AG04450 (cell line): ENCODE data around the gene CLNK. TPM values are rescaled to one million over a fixed set of nuclear protein-coding genes. Genes with fewer than 3 reads are reported as not detected.

Experiments used
- CTCF ChIA-PET: fragments of 300-600, 350-600 bp; formaldehyde crosslinking; extraction: SDS; loops from one replicate; lab custom pipeline; 2022; ENCODE audit warnings: antibody characterized with exemption, inconsistent platforms; lab: Charles Lee
- POLR2A ChIA-PET: fragments of 350-600 bp; formaldehyde crosslinking; extraction: SDS; loops from one replicate; lab custom pipeline; 2021; ENCODE audit warnings: antibody characterized with exemption, inconsistent platforms; lab: Yijun Ruan, JAX
- DNase-seq: peaks from one replicate; pipeline ENCODE4 v3.0.0-alpha.2; 2011; ENCODE audit warnings: low read depth, low spot score
- H3K27ac ChIP-seq: one replicate; pipeline ENCODE4 v1.5.1; 2012; ENCODE audit warnings: low read depth, low read length, control low read depth
- H3K27me3 ChIP-seq: one replicate; pipeline ENCODE4 v1.6.0; 2012; ENCODE audit warnings: low read length; ENCODE audit not compliant: control insufficient read depth, insufficient read depth
- H3K4me3 ChIP-seq: 2 replicates; pipeline ENCODE4 v1.5.1; 2011; ENCODE audit warnings: mild to moderate bottlenecking, low read depth, low read length, control low read depth
- H3K9me3 ChIP-seq: 2 replicates; pipeline ENCODE4 v1.5.1; 2012; ENCODE audit warnings: low read length; ENCODE audit not compliant: control insufficient read depth, insufficient read depth
- polyA plus RNA-seq: library from polyadenylated mRNA; depleted of rRNA; stranded (reverse); fragments of >200 nt; gene quantifications from 2 replicates; pipeline ENCODE4 v1.2.3, GENCODE V29; 2011
- TF ChIP-seq, protein P1 (sequence below): IDR thresholded peaks from 2 replicates; pipeline ENCODE4 v1.5.1; 2011; ENCODE audit warnings: low read depth, low read length, control low read depth, inconsistent platforms

Gene CLNK
- polyA plus RNA-seq, 1 experiment: not detected

DNA sequence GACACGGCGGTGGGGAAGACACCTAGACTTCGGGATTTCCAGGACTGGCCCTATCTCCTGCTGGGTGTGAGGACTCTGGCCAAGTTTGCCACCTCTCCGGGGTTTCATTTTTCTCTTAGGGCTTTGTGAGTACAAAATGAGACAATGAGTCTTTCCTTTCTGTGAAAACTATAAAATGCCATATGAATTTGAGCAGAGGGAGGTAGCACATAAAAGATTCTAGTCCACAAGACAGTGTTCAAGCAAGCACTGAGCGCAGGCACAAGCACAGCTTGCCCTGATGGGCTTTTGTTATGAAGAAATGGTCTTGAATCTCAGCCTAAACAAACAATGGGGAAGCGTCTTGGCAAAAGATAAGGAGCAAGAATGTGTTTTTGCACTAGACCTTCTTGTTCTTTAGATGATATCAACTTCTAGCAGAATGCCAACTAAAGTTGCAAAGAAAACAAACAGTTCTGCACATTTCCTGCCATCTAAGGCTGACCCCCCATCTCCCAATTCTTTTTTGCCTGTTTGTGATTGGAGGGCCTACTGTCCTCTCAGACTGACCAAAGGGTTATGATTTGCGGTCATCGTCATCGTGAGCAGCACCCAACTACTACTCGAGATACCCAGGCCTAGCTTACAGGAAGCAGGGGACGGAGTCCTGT lies 154.3 kb downstream of the CLNK start:
- no peak for DNase-seq
- TF ChIP-seq, protein P1, sequence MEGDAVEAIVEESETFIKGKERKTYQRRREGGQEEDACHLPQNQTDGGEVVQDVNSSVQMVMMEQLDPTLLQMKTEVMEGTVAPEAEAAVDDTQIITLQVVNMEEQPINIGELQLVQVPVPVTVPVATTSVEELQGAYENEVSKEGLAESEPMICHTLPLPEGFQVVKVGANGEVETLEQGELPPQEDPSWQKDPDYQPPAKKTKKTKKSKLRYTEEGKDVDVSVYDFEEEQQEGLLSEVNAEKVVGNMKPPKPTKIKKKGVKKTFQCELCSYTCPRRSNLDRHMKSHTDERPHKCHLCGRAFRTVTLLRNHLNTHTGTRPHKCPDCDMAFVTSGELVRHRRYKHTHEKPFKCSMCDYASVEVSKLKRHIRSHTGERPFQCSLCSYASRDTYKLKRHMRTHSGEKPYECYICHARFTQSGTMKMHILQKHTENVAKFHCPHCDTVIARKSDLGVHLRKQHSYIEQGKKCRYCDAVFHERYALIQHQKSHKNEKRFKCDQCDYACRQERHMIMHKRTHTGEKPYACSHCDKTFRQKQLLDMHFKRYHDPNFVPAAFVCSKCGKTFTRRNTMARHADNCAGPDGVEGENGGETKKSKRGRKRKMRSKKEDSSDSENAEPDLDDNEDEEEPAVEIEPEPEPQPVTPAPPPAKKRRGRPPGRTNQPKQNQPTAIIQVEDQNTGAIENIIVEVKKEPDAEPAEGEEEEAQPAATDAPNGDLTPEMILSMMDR: no peak
- Histone ChIP-seq H3K9me3 (no peaks in the 10 kb centered on the region), H3K27me3 (no peaks in the 10 kb centered on the region), H3K27ac (no peak overlapping the region), H3K4me3 (no peak overlapping the region)
- CTCF ChIA-PET: no interaction called here
- POLR2A ChIA-PET: no interaction called here

DNA sequence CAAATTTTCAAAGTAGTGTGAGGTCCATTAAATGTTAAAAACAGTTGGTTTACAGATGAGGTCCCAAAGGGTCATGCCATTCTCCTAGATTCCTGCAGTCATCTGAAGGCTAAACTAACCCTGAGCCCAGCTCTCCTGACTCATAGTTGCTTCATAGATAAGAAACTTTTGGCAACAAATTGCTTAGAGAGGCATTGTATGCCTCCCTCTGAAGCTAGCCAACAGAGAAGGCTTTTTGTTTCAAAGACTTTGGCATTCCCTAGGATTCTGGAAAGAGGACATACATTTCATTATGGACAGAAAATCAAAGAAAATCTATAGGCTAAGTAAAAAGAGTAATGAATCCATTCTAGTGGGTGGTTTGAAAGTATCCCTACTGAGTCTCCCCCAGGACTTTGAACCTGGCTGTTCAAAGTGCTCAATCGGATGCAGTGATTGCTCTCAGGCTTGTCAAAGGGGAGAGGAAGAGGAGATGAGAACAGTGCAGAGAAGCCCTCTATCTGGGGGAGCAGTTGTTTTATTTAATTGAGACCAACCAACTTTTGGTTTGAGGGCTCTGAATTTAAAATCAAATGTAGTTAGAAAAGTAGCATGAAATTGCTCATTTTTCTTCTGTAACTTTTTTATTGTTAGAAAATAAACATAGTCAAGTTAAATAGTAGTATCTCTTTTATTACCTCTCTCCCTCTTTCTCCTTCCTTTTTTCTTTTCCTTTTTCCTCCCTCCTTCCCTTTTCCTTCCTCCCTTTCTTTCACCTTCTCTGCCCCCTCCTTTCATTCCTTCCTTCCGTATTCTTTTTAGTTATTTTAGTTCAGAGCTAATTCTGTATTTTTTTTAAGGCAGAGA lies 155.1 kb downstream of the CLNK start:
- no peak for DNase-seq
- ChIA-PET POLR2A (no interaction called here), CTCF (no interaction called here)

DNA sequence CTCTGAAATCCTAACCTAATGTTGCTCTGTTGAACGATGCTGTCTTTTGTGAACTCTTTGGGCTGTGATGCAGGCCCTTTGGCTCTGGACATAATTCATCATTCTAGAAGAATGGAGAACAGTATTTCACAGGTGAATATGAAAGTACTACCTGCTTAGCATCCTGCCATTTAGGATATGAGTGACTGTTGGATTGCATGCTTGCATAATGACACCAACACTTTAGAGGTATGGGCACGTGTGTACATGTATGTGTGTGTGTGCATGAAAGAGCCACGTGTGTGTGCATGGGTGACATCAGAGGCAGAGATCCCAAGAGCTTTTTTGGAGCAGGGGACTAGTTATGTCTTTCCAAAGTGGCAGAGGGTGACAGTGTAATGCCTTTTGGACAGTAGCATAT lies 157.1 kb downstream of the CLNK start:
- no peak overlapping the region for H3K27ac ChIP-seq
- TF ChIP-seq, protein P1: no peak
- H3K27me3 ChIP-seq: no peaks in the 10 kb centered on the region
- DNase-seq: no peak
- H3K9me3 ChIP-seq: no peaks in the 10 kb centered on the region
- POLR2A ChIA-PET: no interaction called here
- CTCF ChIA-PET: no interaction called here
- no peak overlapping the region for H3K4me3 ChIP-seq

More for the DNA sequence above, 155.1 kb downstream of the CLNK start:
- Histone ChIP-seq H3K27me3 (no peaks in the 10 kb centered on the region), H3K4me3 (no peak overlapping the region), H3K9me3 (no peaks in the 10 kb centered on the region), H3K27ac (no peak overlapping the region)
- TF ChIP-seq, protein P1: no peak

DNA sequence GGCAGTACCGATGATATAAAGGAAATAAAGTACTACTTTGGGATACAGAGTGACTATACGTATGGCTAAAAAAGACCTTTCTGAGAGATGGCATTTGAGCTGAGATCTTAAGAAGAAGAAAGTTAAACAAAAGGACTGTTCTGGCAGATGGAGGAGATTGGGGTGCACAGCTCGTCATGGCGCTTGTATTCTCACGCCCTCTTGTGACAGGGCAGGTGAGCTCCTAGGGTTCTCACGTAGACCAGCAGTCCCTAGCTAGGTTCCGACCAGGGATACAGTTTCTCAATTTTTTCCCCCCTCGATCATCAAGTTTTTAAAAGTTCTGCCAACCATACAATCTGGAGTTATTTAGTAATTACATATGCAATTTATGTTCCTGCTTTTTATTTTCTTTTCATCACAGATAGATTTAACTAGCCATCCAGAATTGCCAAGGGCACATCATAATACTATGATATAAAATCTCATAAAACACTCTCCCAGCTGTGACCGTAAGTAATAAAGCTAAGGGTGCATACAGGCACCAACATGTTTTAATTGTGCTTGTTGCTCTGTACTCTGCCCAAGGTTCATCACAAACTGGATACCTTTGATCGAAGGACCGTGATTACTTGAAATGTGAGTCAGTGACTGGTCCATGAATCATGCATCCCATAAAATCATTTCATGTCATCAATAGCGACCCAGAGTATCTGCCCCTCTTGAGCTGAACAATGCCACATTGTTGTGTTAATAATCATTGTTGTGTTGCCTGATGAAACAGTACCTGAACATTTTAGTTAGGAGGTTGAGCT lies 157.9 kb downstream of the CLNK start:
- DNase-seq: no peak
- H3K9me3 ChIP-seq: no peaks in the 10 kb centered on the region
- POLR2A ChIA-PET: no interaction called here
- H3K4me3 ChIP-seq: no peak overlapping the region
- CTCF ChIA-PET: interaction anchor here (1.2 kb wide), 1 partner anchor 11 kb away, joined by 6 read pairs; no protein-coding TSS in a partner anchor
- H3K27me3 ChIP-seq: no peaks in the 10 kb centered on the region
- TF ChIP-seq, protein P1: no peak
- no peak overlapping the region for H3K27ac ChIP-seq
